ENCODE data around the gene HAGHL.

- no peak for TF ChIP-seq EZH2phosphoT487 (IDR thresholded peaks at IDR 0.05)
- TF ChIP-seq, protein P1, sequence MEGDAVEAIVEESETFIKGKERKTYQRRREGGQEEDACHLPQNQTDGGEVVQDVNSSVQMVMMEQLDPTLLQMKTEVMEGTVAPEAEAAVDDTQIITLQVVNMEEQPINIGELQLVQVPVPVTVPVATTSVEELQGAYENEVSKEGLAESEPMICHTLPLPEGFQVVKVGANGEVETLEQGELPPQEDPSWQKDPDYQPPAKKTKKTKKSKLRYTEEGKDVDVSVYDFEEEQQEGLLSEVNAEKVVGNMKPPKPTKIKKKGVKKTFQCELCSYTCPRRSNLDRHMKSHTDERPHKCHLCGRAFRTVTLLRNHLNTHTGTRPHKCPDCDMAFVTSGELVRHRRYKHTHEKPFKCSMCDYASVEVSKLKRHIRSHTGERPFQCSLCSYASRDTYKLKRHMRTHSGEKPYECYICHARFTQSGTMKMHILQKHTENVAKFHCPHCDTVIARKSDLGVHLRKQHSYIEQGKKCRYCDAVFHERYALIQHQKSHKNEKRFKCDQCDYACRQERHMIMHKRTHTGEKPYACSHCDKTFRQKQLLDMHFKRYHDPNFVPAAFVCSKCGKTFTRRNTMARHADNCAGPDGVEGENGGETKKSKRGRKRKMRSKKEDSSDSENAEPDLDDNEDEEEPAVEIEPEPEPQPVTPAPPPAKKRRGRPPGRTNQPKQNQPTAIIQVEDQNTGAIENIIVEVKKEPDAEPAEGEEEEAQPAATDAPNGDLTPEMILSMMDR (IDR thresholded peaks at IDR 0.05): no peak
- TF ChIP-seq EZH2 (IDR thresholded peaks at IDR 0.05): no peak
Observed at GRCh38 chr16:749010-749409, 22.1 kb downstream of the HAGHL start.
